Sigmoid colon (tissue), 7 donors: Measurements from ENCODE around the gene LENEP. TPM values are rescaled to one million over a fixed set of nuclear protein-coding genes. Genes with fewer than 3 reads are reported as not detected.

Source experiments
- DNase-seq: peaks from one replicate; pipeline ENCODE4 v3.0.0-alpha.2; 2019
- H3K27ac ChIP-seq, 4 donors: fragments of 200-600 bp; sonication (generic); one replicate each; pipeline ENCODE4 v1.5.1; 2016 to 2019; ENCODE audit warnings: mild to moderate bottlenecking in 1 of 4
- H3K27me3 ChIP-seq, 3 donors: fragments of 200-600 bp; sonication (generic); one replicate each; pipeline ENCODE4 v1.5.1; 2019; ENCODE audit warnings: mild to moderate bottlenecking in 1 of 3
- H3K36me3 ChIP-seq, 4 donors: fragments of 200-600 bp; sonication (generic); one replicate each; pipeline ENCODE4 v1.5.1; 2016 to 2019
- H3K4me1 ChIP-seq, 4 donors: fragments of 200-600 bp; sonication (generic); one replicate each; pipeline ENCODE4 v1.5.1; 2017 to 2019
- H3K4me3 ChIP-seq, 4 donors: fragments of 200-600 bp; sonication (generic); one replicate each; pipeline ENCODE4 v1.5.1; 2017 to 2019; ENCODE audit warnings: mild to moderate bottlenecking in 2 of 4, moderate library complexity in 1 of 4
- H3K9me3 ChIP-seq, 4 donors: fragments of 200-600 bp in 3 of 4; sonication (generic) in 3 of 4; one replicate each; pipeline versions ENCODE4 v1.5.1 to v1.6.1; 2013 to 2019
- CTCF ChIP-seq, 4 experiments: fragments of 450-650 bp in 3 of 4; fragments of 200-600 bp in 1 of 4; IDR thresholded peaks; one replicate each; pipeline ENCODE4 v1.5.1; 2016 to 2019; ENCODE audit warnings: antibody characterized with exemption in 4 of 4, mild to moderate bottlenecking in 3 of 4, moderate library complexity in 2 of 4
- EP300 ChIP-seq, 4 donors: sonication (generic); formaldehyde crosslinking; IDR thresholded peaks; one replicate each; pipeline ENCODE4 v1.6.1; 2017; ENCODE audit warnings: antibody characterized with exemption in 4 of 4
- POLR2A ChIP-seq, 2 donors: fragments of 450-650 bp; IDR thresholded peaks; one replicate each; pipeline ENCODE4 v1.6.1; 2016; ENCODE audit warnings: antibody characterized with exemption in 2 of 2, mild to moderate bottlenecking in 2 of 2, moderate library complexity in 2 of 2
- POLR2AphosphoS5 ChIP-seq, 4 donors: sonication (generic); formaldehyde crosslinking; IDR thresholded peaks; one replicate each; pipeline ENCODE4 v1.6.1; 2017; ENCODE audit warnings: antibody characterized with exemption in 4 of 4
- WGBS, 2 donors: extraction: QIAGEN DNeasy Blood & Tissue Kit; methylation state at CpG; one replicate each; pipeline ENCODE4 v1.1.7; 2013; 5-methylcytosine and 5-hydroxymethylcytosine counted together
- intact Hi-C: fragments of 100-400 bp; cut with DNase I; formaldehyde crosslinking; loops from one replicate; pipeline ENCODE4 v1.15.1; 2023
- polyA plus RNA-seq, 3 donors: library from polyadenylated mRNA; stranded (reverse); fragments of 200-250 nt; gene quantifications; one replicate each; pipeline ENCODE4 v1.2.3, GENCODE V29; 2013
- total RNA-seq, 4 donors: library from RNA; depleted of rRNA; stranded (reverse); fragments of >200 nt; gene quantifications; one replicate each; pipeline ENCODE4 v1.1.0, GENCODE V29; 2016
- donor health status: healthy with polysubstance abuse.
- donor health status: Bipolar disorder and iron deficiency.
- donor health status: healthy.

The LENEP gene
- total and polyA plus RNA-seq, 7 donors = 0.39 TPM; not detected in 6

- 62 to 78% methylated on average over 5 of the region's 5 CpGs for WGBS, 2 donors
- Histone ChIP-seq H3K4me1 (peaks cover 0 to 76% (median 58%) of the 10 kb centered on the region in 4 donors), H3K27ac (peak overlapping the region; percentile 64 to 98 (median 97)), H3K36me3 (peaks cover 0 to 21% (median 9%) of the 10 kb centered on the region in 4 donors), H3K4me3 (no peak overlapping the region), H3K9me3 (no peaks in the 10 kb centered on the region), H3K27me3 (no peaks in the 10 kb centered on the region)
- intact Hi-C loops = no loop called here
- TF ChIP-seq CTCF (IDR thresholded peaks at IDR 0.05) (no peak), POLR2AphosphoS5 (IDR thresholded peaks at IDR 0.05) (no peak), POLR2A (IDR thresholded peaks at IDR 0.05) (no peak), EP300 (IDR thresholded peaks at IDR 0.05) (no peak)
- DNase-seq = no peak
These were observed 17.6 kb downstream of the LENEP start for GRCh38 chr1:155011004-155011416.

DNA sequence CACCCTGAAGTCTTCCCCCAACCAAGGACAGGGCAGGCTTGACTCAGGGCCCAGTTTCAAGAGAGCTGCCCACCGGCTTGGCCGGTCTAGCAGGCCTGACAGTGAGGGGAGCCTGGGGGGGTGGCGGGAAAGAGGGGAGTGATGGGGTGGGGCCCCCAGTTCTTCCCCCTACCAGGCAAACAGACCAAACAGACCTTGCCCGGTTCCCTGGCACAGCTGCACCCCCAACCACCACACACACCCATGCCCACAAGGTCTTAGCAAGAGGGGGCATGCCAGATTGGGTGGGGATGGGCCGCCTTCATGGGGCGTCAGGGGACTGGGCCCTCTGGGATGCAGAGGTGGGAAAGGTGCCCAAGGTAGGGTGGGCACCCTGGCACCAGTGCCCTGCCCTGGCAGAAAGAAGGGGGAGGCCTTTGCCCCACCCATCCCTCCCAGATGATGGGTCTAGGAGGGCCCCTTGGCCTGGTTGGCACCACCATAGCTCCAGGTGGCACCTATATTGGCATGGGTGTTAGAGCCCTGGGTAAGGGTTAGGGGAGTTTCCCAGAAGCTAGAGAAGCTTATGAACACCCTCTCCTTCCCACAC is 18.1 kb downstream of the LENEP start:
- no peaks in the 10 kb centered on the region for H3K9me3 ChIP-seq
- DNase-seq = no peak
- no peak overlapping the region for H3K4me3 ChIP-seq
- H3K27ac ChIP-seq = peak overlapping the region; percentile 64 to 98 (median 97)
- intact Hi-C loops = no loop called here
- peaks cover 0 to 73% (median 56%) of the 10 kb centered on the region in 4 donors for H3K4me1 ChIP-seq
- 69 to 88% methylated on average over 6 of the region's 6 CpGs for WGBS, 2 donors
- H3K27me3 ChIP-seq = no peaks in the 10 kb centered on the region
- TF ChIP-seq POLR2A (IDR thresholded peaks at IDR 0.05) = no peak
- TF ChIP-seq EP300 (IDR thresholded peaks at IDR 0.05) = no peak
- TF ChIP-seq POLR2AphosphoS5 (IDR thresholded peaks at IDR 0.05) = no peak
- TF ChIP-seq CTCF (IDR thresholded peaks at IDR 0.05) = no peak
- peaks cover 0 to 27% (median 9%) of the 10 kb centered on the region in 4 donors for H3K36me3 ChIP-seq

DNA sequence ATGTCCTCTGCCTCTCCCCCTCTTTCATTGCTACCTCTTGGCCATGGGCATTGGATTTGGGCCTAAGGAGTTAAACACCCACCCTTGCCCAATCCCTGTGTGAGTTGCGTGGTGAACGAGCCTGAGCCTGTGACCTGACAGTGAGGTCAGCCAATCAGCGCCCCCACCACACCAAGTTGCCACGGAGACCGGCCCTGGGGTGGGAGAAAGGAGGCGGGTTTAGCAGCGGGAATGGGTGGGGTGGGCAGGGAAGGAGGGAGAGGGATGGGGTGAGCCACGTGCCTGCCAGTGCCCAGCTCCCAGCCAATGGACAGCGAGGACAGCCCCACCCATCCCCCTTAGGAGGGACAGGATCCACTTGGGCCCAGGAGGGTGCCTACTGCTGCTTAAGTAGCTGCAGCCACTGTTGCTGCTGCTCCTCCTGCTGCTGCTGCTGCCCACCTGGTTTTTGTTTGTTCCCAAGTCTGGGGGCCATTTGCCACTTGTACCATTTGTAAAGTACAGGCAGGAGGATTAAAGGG is 18.7 kb downstream of the LENEP start:
- no peaks in the 10 kb centered on the region for H3K27me3 ChIP-seq
- WGBS, 2 donors = 5 to 40% methylated on average over 9 of the region's 9 CpGs
- no peak overlapping the region for H3K4me3 ChIP-seq
- peak overlapping the region; percentile 64 to 98 (median 97) for H3K27ac ChIP-seq
- no peaks in the 10 kb centered on the region for H3K9me3 ChIP-seq
- no peak for TF ChIP-seq CTCF (IDR thresholded peaks at IDR 0.05)
- peak in 1 of 2 donors; percentile 57 for TF ChIP-seq POLR2A (IDR thresholded peaks at IDR 0.05)
- TF ChIP-seq POLR2AphosphoS5 (IDR thresholded peaks at IDR 0.05) = peak in 2 of 4 donors; percentile 16 to 60
- intact Hi-C loops = no loop called here
- peaks cover 0 to 73% (median 56%) of the 10 kb centered on the region in 4 donors for H3K4me1 ChIP-seq
- DNase-seq = peak; percentile 90
- H3K36me3 ChIP-seq = peaks cover 0 to 28% (median 9%) of the 10 kb centered on the region in 4 donors

- Histone ChIP-seq H3K27me3 (no peaks in the 10 kb centered on the region), H3K36me3 (peaks cover 0 to 28% (median 9%) of the 10 kb centered on the region in 4 donors), H3K27ac (peak overlapping the region; percentile 55 to 98 (median 97)), H3K4me3 (no peak overlapping the region), H3K9me3 (no peaks in the 10 kb centered on the region), H3K4me1 (peaks cover 0 to 73% (median 55%) of the 10 kb centered on the region in 4 donors)
- intact Hi-C loops = no loop called here
- WGBS, 2 donors = 49 to 70% methylated on average over 3 of the region's 3 CpGs
- no peak for DNase-seq
- TF ChIP-seq POLR2A (IDR thresholded peaks at IDR 0.05) (no peak), CTCF (IDR thresholded peaks at IDR 0.05) (no peak), EP300 (IDR thresholded peaks at IDR 0.05) (no peak), POLR2AphosphoS5 (IDR thresholded peaks at IDR 0.05) (no peak)
These were observed 19.6 kb downstream of the LENEP start for GRCh38 chr1:155012776-155013602.
